Measurements from ENCODE around the gene POLD2. TPM values are rescaled to one million over a fixed set of nuclear protein-coding genes. Genes with fewer than 3 reads are reported as not detected.

POLD2 gene
- total RNA-seq, 3 donors from 2014 or later, result 38.9 to 49.8 (median 39.7) TPM

DNA sequence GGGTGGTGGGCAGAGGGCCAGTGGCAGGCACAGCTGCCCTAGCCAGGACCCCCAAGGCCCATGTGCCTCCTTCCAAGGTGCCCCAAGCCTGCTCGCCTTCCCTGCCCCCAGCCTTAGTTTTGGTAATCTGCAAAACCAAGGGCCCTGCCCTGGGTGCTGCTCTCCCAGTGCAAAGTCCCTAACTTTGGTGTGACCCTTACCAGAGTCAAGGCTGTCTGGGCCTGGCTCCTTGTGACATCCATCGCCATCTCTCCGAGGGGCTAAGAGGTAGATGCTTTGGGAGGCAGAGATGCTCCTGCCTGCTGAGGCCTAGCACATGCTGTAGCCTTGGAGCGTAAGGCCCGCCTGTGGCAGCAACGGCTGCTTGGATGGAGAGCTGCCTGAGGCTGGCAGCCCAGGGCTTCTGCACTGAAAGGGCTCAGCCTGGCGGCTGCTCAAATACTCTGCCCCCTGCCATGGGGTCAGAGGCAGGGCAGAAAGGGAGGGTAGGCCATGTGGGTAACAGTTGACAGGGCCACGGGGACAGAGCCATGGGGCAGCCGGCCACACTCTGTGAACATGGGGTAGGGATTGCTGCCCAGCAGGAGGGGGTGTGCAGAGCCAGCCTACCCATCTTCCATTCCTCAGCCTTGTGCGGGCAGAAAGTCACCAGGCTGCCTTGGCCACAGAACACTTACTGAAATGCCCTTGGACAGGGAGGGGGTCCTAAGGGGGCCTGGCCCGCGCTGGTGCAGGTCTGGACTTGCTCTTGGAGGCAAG, 35.7 kb upstream of the POLD2 start:
- Histone ChIP-seq H3K27ac (no peak overlapping the region), H3K36me3 (no peaks in the 10 kb centered on the region), H3K4me3 (no peak overlapping the region), H3K4me1 (no peaks in the 10 kb centered on the region), H3K27me3 (no peaks in the 10 kb centered on the region), H3K9me3 (no peaks in the 10 kb centered on the region)
- TF ChIP-seq POLR2AphosphoS5 (IDR thresholded peaks at IDR 0.05), result no peak
- TF ChIP-seq CTCF (IDR thresholded peaks at IDR 0.05), result no peak
- TF ChIP-seq POLR2A (IDR thresholded peaks at IDR 0.05), result no peak
- intact Hi-C loops (cut with DNase I; ENCODE audit: low total_unique reads), result no loop called here
- DNase-seq (ENCODE audit: low spot score in 2 of 2), result peak in 1 of 2 donors; percentile 33

DNA sequence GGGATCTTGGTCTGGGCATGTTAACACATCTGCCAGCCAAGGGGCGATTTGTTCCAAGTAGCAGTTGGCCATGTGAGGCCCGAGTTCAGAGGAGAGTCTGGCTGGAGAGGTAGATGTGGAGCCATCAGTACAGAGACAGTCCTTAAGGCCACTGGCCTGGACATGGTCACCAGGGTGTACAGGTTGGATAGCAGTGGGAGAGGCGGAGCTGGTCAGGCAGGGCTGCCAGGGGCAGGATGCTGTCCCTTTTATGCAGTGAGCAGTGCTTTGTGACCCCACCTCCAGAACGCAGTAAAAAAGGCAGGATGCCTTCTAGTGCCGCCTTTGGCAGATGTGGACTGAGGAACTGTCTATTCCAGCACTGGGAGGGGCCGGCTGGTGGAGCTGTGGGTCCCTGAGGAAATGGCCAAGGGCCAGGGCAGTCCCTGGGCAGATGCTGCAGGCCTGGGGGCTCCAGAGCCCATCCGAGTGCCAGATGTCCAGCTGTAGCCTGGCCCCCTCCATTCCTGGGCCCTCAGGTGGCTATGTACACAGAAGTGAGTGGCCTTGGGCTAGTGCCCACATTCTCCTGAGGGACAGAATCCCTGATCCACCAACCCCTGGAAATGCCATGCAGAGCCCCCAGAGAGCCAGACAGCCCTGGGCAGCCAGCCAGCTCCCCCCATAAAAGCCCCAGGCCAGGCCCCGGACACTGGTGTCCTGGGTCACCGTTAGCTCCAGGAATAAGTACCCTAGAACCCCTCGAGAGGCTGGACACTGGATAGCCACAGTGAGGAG, 34.9 kb upstream of the POLD2 start:
- intact Hi-C loops (cut with DNase I; ENCODE audit: low total_unique reads), result no loop called here
- no peaks in the 10 kb centered on the region for H3K4me1 ChIP-seq
- H3K27me3 ChIP-seq, result no peaks in the 10 kb centered on the region
- H3K27ac ChIP-seq, result no peak overlapping the region
- no peaks in the 10 kb centered on the region for H3K9me3 ChIP-seq
- peak in 1 of 2 donors; percentile 34 for DNase-seq (ENCODE audit: low spot score in 2 of 2)
- H3K4me3 ChIP-seq, result no peak overlapping the region
- no peak for TF ChIP-seq POLR2AphosphoS5 (IDR thresholded peaks at IDR 0.05)
- no peak for TF ChIP-seq CTCF (IDR thresholded peaks at IDR 0.05)
- no peak for TF ChIP-seq POLR2A (IDR thresholded peaks at IDR 0.05)
- H3K36me3 ChIP-seq, result no peaks in the 10 kb centered on the region

DNA sequence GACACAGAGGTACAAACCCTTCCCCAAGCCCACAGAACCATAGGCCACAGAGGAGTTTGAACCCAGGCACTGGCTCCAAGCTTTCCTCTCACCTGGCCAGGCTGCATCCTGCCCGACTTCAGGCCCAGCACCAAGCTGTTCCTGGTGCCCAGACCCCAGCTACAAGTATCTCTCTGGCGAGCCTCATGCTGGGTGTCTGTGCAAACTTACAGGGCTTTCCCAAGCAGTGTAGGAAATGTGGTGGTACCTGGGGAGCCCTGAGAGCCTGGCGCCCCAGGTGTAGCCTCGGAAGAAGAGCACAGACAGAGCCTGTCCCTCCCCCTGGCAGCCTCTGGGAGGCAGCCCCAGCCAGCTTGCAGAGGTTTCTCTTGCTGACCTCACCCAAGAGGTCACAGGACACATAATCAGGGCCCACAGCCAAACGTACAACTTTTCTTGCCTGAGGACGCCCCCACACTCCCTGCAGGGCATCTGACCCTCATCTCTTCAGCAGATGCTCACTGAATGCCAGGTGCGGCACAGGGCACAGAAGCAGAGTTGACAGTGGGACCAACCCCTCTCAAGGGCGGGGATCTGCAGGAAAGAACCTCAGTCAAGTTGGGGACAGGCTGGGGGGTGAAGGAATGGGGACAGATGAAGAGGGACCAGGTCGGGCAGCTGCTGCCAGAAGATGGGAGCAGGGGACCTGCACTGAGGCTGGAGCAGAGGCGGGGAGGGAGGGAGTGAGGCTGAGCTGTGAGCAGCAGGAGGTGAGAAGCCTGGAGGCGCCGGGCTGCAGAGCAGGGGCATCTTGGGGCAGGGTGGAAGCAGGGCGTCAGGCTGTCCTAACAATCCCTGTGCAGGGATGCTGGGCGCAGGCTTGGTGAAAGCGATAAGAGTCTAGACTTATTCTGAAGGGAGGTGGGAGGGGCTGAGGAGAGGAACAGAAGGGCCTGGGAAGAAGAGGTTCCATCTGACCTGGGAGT, 34.0 kb upstream of the POLD2 start:
- Histone ChIP-seq H3K4me1 (no peaks in the 10 kb centered on the region), H3K36me3 (no peaks in the 10 kb centered on the region), H3K9me3 (no peaks in the 10 kb centered on the region), H3K27ac (no peak overlapping the region), H3K27me3 (no peaks in the 10 kb centered on the region), H3K4me3 (no peak overlapping the region)
- intact Hi-C loops (cut with DNase I; ENCODE audit: low total_unique reads), result no loop called here
- TF ChIP-seq POLR2AphosphoS5 (IDR thresholded peaks at IDR 0.05), result no peak
- no peak for TF ChIP-seq POLR2A (IDR thresholded peaks at IDR 0.05)
- TF ChIP-seq CTCF (IDR thresholded peaks at IDR 0.05), result no peak
- no peak for DNase-seq (ENCODE audit: low spot score in 2 of 2)

GRCh38 chr7:44156453-44157010, 33.2 kb upstream of the POLD2 start:
- TF ChIP-seq POLR2AphosphoS5 (IDR thresholded peaks at IDR 0.05) (no peak), POLR2A (IDR thresholded peaks at IDR 0.05) (no peak), CTCF (IDR thresholded peaks at IDR 0.05) (no peak)
- intact Hi-C loops (cut with DNase I; ENCODE audit: low total_unique reads), result no loop called here

More at GRCh38 chr7:44156453-44157010, 33.2 kb upstream of the POLD2 start:
- H3K9me3 ChIP-seq, result no peaks in the 10 kb centered on the region
- no peaks in the 10 kb centered on the region for H3K27me3 ChIP-seq
- no peak overlapping the region for H3K4me3 ChIP-seq
- H3K4me1 ChIP-seq, result no peaks in the 10 kb centered on the region
- no peaks in the 10 kb centered on the region for H3K36me3 ChIP-seq
- H3K27ac ChIP-seq, result no peak overlapping the region
- DNase-seq (ENCODE audit: low spot score in 2 of 2), result no peak

All from breast epithelium (tissue), 4 donors.